Stimulated activated CD4-positive, alpha-beta T cell treated with anti-CD3 and anti-CD28 coated beads, Interleukin-15, amount 100 ng/mL, for 1 hour (primary cell): Measurements from ENCODE around the gene LAP3.
"Not testable (repeated sequence)": the region's sequence is repeated elsewhere in the genome, so short reads cannot be mapped to it uniquely, and the experiment has no call there.

Experiments used
- DNase-seq, 2 donors: peaks; one replicate each; pipeline ENCODE4 v3.0.0-alpha.2; 2020; ENCODE audit warnings: low read depth in 1 of 2, low spot score in 1 of 2

Gene LAP3

DNA sequence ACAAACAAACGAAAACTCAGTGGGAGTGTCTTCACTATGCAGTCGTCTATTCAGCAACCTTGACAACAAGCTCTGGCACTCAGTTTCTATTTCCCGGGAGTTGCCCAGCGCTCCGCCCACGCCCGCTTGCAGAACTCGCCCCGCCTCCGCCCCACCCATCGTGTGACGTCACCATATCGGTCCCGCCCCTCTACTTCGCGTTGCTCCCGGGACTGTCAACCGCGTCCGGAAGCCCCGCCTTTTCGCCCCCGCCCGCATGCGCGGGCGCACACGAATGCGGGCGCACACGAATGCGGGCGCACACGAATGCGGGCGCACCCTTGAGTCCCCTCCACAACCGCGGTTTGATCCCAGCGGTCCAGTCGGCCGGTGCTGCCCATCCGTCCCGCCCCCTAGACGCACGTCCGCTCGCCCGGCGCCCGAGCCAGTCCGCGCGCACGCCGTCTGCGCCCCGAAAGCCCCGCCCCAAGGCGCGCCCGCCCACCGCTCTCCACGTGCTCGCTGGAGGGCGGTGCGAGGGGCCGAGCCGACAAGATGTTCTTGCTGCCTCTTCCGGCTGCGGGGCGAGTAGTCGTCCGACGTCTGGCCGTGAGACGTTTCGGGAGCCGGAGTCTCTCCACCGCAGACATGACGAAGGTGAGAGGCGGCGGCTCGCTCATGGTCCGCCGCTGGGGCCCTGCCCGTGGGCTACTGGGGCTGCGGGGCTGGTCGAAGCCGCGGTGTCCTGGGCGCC lies at the start of gene LAP3:
TSS of gene LAP3 (plus strand) at position 267 of the 733 bp plus-strand sequence. CDS start at position 535, 268 bp downstream.
- peak; percentile 99 to 100 for DNase-seq

DNA sequence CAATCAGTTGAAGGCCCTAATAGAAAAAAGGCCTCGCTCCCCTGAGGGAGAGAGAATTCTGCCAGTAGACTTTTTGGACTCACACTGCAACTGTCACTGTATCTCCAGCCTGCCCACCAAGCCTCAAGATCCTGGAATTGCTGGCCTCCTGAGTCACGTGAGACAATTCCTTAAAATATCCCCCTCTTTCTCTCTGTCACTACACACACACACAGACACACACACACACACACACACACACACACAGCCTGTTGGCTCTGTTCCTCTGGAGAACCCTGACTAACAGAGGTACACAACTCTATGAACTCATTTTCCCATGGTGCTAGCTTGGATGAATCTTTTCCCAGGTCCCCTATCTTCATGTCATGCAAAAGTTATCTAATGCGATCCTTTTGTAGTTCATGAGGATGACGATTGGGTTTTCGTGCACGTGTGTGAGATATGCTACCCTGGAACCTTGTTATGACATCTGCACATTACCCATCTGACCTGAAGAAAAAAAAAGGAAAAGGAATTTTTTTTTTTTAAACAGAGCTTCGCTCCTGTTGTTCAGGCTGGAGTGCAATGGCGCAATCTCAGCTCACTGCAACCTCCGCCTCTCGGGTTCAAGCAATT lies 48.3 kb upstream of the LAP3 start:
- DNase-seq = no peak

DNA sequence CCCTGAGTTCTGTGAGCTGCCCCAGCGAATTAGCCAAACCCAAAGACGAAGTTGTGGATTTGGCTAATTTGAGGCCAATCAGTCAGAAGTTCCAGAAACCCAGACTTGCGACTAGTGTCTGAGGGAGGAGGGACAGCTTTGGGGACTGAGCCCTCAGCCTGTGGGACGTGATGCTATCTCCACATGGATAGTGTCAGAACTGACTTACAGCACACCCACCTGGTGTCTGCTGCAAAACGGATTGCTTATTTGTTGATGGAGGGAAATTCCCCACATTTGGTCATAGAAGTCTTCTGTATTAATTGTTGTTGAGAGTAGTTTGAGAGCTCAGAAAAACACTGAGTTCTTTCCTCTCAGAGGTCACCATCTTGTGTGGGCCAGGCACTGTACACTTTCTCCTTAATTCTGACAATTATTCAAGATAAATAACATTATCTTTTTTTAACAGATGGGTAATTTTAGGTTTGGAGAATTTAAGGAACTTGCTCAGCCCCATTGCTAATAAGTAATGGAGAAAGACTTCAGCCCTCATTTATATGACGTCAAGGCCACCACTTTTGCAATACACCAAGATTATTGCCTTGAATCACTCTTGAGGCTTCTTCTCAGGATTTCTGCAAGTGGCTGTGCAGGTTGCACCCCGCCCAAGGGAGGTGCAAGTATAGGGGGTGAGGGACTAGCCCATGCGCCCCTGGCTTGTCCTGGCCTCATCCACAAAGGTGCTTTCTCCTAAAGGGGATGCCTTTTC lies 45.3 kb upstream of the LAP3 start:
- no peak for DNase-seq

DNA sequence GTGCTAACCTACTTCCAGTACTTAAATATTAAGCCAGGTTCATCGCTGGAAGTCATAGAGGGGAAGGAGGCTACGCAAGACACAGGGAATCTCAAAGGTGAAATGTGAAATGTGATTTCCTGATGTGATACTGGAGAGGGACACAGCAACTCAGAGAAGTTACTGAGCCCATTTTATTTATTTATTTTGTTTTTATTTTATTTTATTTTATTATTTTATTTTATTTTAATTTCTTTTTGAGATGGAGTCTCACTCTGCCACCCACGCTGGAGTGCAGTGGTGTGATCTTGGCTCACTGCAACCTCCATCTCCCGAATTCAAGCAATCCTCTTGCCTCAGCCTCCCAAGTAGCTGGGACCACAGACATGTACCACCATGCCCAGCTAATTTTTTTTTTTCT lies 42.3 kb upstream of the LAP3 start:
- no peak for DNase-seq

DNA sequence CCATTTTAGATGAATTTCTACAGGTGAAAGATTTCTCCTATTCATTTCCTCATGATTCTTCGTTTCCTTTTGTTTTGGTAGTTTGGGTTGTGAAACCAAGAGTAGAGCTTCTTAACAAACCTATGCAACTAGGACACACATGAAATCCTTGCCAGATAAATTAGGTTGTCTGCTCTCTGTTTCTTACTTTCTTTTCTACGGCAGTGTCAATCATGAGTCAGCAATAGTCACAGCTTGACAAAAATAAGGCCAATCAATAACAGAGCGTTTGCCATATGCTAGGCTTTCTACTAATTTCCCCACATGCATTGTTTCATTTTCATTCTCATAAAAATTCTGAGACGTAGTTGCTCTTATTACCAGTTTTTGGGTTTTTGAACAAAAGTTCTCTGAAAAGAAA lies 41.8 kb upstream of the LAP3 start:
- no peak for DNase-seq

DNA sequence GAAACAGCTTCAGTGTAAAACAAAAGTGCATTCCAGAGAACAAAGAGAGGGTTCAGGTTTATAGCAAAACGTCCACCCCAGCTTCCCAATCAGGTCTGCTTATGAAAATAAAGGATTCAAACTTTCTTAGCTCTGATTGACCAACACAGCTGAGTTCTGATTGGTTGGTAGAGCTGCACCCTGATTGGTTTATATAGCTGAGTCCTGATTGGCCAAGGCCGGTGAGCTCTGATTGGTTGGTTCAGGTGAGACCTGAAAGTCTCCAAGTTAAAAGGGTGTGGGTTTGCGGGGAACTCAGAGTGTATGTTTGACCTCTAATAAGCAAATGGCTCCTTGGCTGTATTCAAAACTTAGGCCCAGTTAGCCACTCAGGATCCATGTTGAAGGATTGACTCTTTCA lies 41.1 kb upstream of the LAP3 start:
- DNase-seq = no peak

DNA sequence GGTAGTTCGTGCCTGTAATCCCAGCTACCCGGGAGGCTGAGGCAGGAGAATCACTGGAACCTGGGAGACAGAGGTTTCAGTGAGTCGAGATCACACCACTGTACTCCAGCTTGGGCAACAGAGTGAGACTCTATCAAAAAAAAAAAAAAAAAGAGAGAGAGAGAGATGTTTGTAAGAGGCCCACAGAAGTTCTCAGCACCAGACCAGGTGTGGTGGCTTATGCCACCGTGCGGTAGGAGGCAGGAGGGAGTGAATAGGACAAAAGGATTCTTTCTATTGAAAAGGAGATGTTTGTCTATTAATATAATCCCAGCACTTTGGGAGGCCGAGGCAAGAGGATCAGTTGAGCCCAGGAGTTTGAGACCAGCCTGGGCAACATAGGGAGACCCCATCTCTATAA lies 39.9 kb upstream of the LAP3 start:
- not testable (repeated sequence) for DNase-seq

DNA sequence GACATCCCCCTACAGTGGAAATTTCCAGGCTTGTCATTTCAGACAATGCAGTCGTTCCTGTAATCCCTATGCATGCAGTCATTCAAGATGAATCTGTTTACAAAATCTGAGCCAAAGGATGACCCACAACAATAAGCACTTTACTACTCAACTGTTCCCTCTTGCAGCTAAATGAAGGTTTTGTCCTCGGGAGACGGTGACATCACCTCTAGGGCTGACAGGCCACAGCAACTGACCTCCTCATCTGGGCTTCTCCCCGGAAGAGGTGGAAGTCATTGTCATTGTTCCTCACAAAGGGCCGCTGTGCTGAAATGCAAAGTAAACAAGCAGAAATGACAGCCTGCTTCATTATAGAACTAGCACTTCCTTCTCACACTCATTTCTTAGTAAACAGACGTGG lies 32.8 kb upstream of the LAP3 start:
- DNase-seq = no peak

DNA sequence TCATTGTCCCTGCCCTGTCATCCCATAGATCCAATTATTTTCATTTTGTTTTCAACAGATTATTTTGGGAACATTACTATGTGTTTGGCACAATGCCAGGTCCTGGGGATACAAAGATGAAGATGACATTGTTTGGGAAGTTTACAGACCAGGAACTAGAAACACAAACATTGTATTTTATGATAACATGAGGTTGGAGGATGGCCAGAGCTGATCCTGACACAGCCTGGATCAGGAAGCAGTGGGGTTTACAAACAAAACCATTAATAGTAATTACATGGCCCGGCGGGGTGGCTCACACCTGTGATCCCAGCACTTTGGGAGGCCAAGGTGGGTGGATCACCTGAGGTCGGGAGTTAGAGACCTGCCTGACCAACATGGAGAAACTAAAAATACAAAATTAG lies 32.2 kb upstream of the LAP3 start:
- no peak for DNase-seq

DNA sequence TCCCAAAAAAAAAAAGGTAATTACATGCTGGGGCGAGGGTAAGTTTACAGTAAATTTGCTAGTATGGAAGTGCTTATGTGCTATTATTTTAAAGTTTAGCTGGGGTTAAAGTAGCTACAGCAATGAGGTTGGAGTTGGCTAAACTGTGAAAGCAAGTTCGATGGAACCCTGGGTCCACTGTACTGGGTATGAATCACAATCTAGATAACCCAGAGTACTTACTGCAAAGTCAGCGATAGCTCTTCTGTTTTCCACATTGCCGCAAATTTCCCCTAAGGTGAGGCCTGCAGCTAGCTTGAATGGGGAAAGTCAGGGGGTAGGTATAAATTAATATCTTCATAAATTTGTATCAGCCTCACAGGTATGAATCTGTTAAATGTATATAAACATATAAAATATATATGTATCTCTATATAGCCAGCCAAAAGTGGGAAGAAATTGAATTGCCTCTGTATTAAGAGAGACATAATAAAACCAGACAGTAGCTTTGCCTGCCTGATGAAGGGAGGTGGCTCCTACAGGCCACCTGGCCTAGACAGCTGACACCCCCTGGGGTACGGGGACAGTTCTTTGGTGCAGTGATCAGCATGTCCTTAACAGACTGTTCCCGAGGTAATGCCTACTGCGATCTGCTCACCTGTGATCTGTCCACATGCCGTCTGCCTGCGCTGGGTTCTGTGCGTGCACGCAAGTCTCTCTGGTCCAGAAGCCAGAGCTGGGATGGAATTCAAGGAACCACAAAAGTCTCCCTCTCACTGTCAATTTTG lies 31.4 kb upstream of the LAP3 start:
- no peak for DNase-seq

DNA sequence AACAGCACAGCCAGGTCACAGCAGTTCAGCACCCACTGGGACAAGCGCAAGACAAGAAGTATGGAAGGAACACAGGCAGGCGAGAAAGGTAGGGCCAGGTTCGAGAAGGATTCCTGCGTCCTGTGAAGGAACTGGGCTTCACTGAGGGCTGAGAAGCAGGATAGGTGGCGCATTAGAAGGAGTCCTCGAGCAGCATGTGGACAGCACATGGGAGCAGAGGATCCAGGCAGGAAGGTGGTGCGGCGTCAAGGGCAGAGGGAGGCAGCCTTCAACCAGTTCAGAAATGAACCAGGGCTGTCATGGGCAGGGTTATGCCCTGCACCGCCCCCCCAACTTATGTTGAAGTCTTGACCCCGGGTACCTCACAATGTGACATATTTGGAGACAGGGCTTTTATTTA lies 30.8 kb upstream of the LAP3 start:
- DNase-seq = no peak

DNA sequence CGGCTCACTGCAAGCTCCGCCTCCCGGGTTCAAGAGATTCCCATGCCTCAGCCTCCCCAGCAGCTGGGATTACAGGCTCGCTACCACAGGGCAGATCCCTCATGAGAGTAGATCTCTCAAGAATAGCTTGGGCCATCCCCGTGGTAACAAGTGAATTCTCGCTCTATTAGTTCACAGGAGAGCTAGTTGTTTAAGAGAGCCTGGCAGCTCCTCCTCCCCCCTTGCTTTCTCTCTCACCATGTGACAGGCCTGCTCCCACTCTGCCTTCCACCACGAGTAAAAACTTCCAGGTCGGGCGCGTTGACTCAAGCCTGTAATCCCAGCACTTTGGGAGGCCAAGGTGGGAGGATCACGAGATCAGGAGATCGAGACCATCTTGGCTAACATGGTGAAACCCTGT lies 30.3 kb upstream of the LAP3 start:
- no peak for DNase-seq

DNA sequence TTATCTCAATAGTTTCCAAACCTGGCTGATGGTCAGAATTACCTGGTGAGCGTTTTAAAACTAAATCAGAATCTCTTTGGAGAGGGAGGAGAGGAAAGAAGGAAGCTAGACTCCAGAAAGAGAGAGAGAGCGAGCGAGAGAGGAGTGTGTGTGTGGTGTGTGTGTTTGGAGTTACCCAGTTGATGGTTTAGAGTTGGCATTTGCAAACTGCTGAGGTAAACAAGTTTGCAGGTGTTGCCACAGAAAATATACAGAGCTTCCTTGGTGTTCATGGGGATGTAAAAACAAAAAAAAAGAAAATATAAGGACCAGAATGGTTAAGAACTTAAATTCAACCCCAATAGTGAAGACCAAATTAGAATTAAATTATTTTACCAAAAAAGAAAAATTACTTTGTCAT lies 26.4 kb upstream of the LAP3 start:
- no peak for DNase-seq

DNA sequence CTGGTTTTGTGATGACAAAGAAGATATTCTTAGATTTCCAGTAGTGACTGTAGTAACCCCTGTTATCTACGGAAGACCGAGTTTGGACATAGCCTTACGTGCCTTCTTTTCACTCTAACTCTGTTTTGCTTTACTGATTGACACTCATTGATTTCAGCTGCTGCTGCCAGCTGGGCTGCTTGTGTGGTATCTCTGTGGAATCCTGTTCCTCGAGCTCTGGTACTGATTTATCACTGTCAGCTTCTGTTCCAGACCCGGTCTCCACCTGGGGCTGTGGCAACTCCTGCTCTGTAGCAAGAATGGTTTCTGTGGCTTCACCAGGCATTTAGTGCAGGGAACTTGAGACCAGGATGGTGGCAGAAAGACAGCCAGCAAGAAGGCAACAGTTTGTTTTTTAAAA lies 24.6 kb upstream of the LAP3 start:
- no peak for DNase-seq

DNA sequence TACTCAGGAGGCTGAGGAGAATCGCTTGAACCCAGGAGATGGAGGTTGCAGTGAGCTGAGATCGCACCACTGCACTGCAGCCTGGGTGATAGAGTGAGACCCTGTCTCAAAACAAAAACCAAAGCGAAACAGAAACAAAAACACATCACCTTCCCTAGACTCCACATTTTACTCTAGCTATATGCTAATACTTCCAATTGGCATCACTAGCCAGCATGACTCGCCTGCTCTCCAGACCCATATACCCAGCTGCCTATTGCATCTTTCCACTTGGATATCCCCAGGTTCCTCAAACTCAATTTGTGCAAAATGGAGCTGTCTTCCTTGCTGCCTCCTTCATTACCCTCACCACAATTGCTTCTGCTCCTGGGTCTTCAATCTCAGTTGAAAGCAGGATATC lies 22.4 kb upstream of the LAP3 start:
- DNase-seq = no peak

DNA sequence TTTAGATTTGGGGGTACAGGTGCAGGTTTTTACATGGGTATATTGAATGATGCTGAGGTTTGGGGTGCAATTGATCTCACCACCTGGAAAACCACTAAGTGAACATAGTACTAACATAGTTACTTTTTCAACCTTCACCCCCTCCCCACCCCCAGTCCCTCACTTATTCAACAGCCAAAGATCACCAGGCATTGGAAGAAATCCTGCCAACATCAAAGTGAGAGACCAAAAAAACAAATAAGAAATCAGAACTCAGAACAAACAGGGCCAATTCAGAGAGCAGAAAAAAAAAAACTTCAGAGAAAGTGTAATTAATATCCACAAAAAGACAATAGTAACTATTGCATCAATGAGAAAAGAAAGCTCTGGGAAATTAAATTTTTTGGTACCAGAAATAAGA lies 20.5 kb upstream of the LAP3 start:
- no peak for DNase-seq

DNA sequence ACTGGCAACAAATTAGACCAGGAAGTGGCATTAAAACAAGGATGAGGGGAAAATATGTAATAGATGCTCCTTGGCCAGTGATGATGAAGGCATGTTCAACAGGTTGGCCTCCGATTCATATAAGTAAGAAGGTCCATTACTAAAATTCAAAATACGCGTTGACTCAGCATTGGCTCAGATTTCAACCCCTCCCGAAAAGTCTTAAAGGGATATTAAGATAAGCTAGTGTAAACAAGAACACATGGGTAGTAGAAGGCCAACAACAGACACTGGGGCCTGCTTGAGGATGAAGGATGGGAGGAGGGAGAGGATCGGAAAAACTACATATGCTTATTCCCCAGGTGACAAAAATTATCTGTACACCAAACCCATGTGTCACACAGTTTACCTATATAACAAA lies 19.1 kb upstream of the LAP3 start:
- no peak for DNase-seq

DNA sequence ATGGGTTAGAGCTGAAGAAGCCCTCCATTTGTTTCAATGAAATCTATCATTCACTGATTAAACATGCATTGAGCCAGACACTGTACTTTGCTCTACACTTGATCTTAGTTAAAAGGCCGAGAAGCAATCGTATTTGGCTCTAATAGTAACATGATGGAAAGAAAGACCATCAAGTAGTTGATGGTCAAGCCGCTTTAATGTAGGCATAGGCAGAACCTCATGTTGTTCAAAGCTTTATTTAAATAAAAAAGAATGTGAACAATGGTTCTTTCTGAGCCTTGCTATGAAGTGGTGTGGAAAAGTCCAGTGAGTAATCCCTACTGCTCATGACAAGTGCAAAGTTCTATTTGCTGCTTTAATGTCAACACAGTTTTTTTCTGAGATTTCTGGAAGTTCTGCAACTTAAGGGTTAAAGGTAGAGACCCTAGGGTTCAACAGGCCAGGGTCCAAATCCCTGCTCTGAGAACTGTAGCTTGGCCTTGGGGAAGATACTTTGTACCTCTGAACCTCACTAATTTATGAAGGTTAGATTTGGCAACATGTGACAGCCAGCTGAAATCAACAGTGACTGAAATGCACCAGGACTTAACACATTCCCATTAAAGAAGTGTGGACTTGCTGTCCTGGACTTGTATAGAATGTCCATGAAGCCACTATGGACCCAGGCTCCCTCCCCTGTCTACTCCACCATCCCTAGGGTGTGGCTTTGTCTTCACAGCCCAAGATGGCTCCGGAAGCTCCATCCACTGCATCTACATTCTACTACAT lies 17.9 kb upstream of the LAP3 start:
- no peak for DNase-seq

DNA sequence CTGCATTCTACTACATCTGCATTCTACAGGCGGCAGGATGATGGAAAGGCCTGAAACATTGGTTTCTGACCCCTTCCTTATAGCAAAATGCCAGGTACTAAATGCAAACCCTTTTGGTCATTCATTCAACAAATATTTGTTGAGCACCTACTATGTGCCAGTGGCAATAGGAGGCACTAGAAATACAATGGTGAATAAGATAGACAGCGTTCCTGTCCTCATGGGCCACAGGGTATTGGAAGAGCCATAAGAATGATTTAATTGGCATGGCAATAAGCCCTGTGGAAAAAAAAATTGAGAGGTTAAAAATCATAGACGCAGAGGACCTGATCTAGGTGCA lies 17.3 kb upstream of the LAP3 start:
- DNase-seq = no peak

DNA sequence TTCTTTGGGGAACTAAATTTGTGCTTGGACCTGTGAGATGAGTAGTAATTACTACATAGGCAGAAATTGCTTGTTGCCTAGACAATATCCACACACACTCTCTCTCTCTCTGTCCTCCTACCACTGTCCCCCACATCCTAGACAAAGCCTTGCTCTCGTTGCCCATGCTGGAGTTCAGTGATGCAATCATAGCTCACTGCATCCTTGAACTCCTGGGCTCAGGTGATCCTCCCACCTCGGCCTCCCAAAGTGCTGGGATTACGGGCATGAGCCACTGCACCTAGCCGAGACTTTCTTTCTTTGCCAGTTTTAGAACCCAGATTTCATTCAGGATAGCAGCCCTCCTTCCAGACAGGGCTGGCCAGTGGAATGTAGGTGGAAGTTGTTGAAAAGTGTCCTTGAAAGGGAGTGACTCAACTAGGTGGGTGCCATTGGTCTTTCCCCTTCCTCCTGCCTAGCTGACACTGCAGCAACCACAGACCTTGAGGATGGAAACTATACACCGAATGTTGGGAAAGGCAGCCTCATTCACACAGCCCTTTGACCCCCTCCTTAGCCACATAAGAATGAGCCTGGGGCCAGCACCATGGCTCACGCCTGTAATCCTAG lies 16.8 kb upstream of the LAP3 start:
- DNase-seq = no peak
